ENCODE measurements around the gene CDH13. TPM values are rescaled to one million over a fixed set of nuclear protein-coding genes. Genes with fewer than 3 reads are reported as not detected.

CDH13 gene
- total and polyA plus RNA-seq, 2 donors (not counting 1 experiment from before 2014, with no cell fraction given): 27.6 to 96.7 TPM

DNA sequence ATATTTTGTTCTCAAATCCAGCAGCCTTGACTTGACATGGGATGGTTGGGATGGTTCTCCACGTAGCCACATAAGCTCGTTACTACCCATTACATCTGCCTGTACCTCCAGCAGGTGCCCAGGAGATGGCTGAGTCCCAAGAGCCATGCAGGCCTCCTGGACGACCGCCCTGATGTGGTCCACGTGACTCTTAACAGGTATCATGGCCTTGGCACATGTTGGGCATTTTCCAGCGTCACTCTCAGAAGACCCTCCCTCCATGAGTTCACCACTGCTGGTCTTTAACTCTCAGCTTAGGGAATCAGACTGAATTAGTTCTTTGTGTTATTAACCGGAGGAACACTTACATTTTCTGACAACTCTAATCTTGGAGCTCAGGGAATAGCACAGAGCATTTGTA, 161.5 kb downstream of the CDH13 start:
- no peak overlapping the region for H3K4me2 ChIP-seq (ENCODE audit: extremely low read depth, insufficient read depth, low read length)
- no peak overlapping the region for H3K9ac ChIP-seq (ENCODE audit: insufficient read depth, low read length)
- no peaks in the 10 kb centered on the region for H3K79me2 ChIP-seq (ENCODE audit: control insufficient read depth, insufficient read depth, low read length)
- H3K36me3 ChIP-seq (ENCODE audit: control insufficient read depth, insufficient read depth, low read length): no peaks in the 10 kb centered on the region
- no peak for DNase-seq (ENCODE audit: low read depth in 2 of 2)
- no peaks in the 10 kb centered on the region for H3K27me3 ChIP-seq (ENCODE audit: control insufficient read depth, insufficient read depth, low read length)
- no peaks in the 10 kb centered on the region for H4K20me1 ChIP-seq (ENCODE audit: control insufficient read depth, extremely low read depth, insufficient read depth, low read length)
- H2AFZ ChIP-seq (ENCODE audit: low read length): no peak overlapping the region
- H3K4me3 ChIP-seq (replicated peaks in 1 of 4; ENCODE audit: control extremely low read depth in 1 of 4, insufficient read depth in 1 of 4, low read depth in 3 of 4, low read length in 4 of 4): no peak overlapping the region
- no peak for TF ChIP-seq EZH2 (IDR thresholded peaks at IDR 0.05; ENCODE audit: low read length, missing control alignments)
- TF ChIP-seq, protein P1, sequence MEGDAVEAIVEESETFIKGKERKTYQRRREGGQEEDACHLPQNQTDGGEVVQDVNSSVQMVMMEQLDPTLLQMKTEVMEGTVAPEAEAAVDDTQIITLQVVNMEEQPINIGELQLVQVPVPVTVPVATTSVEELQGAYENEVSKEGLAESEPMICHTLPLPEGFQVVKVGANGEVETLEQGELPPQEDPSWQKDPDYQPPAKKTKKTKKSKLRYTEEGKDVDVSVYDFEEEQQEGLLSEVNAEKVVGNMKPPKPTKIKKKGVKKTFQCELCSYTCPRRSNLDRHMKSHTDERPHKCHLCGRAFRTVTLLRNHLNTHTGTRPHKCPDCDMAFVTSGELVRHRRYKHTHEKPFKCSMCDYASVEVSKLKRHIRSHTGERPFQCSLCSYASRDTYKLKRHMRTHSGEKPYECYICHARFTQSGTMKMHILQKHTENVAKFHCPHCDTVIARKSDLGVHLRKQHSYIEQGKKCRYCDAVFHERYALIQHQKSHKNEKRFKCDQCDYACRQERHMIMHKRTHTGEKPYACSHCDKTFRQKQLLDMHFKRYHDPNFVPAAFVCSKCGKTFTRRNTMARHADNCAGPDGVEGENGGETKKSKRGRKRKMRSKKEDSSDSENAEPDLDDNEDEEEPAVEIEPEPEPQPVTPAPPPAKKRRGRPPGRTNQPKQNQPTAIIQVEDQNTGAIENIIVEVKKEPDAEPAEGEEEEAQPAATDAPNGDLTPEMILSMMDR (conservative IDR thresholded peaks at IDR 0.05 in 1 of 2, IDR thresholded peaks at IDR 0.05 in 1 of 2; ENCODE audit: low read depth in 1 of 2, low read length in 2 of 2): no peak
- no peaks in the 10 kb centered on the region for H3K9me3 ChIP-seq (ENCODE audit: control insufficient read depth, insufficient read depth, low read depth, low read length)
- no peak overlapping the region for H3K27ac ChIP-seq (ENCODE audit: insufficient read depth, low read length)
- no peaks in the 10 kb centered on the region for H3K4me1 ChIP-seq (ENCODE audit: control insufficient read depth, extremely low read depth, insufficient read depth, low read length)

DNA sequence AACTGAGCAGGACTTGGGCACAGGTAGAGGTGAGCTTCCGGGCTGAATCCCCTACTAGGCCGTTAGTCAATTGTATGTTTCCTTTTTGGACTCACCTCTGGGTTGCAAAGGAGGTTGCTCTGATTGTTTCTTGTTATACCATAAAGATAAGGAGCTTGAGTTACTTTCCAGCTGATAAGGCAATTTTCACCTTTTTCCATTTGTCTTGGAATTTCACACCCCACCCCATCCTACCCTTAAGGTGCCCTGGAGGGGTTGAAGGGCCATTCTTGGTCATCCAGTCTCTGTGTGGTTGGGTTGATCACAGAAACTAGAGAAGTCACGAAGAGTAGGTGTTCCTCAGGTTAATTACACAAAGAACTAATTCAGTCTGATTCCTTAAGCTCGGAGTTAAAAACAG, 162.2 kb downstream of the CDH13 start:
- no peaks in the 10 kb centered on the region for H3K27me3 ChIP-seq (ENCODE audit: control insufficient read depth, insufficient read depth, low read length)
- no peak overlapping the region for H3K4me2 ChIP-seq (ENCODE audit: extremely low read depth, insufficient read depth, low read length)
- no peak overlapping the region for H3K4me3 ChIP-seq (replicated peaks in 1 of 4; ENCODE audit: control extremely low read depth in 1 of 4, insufficient read depth in 1 of 4, low read depth in 3 of 4, low read length in 4 of 4)
- TF ChIP-seq, protein P1 (conservative IDR thresholded peaks at IDR 0.05 in 1 of 2, IDR thresholded peaks at IDR 0.05 in 1 of 2; ENCODE audit: low read depth in 1 of 2, low read length in 2 of 2): no peak
- no peak for TF ChIP-seq EZH2 (IDR thresholded peaks at IDR 0.05; ENCODE audit: low read length, missing control alignments)
- no peak for DNase-seq (ENCODE audit: low read depth in 2 of 2)
- no peaks in the 10 kb centered on the region for H3K79me2 ChIP-seq (ENCODE audit: control insufficient read depth, insufficient read depth, low read length)
- H4K20me1 ChIP-seq (ENCODE audit: control insufficient read depth, extremely low read depth, insufficient read depth, low read length): no peaks in the 10 kb centered on the region
- H2AFZ ChIP-seq (ENCODE audit: low read length): no peak overlapping the region
- H3K4me1 ChIP-seq (ENCODE audit: control insufficient read depth, extremely low read depth, insufficient read depth, low read length): no peaks in the 10 kb centered on the region
- H3K9ac ChIP-seq (ENCODE audit: insufficient read depth, low read length): no peak overlapping the region
- no peaks in the 10 kb centered on the region for H3K36me3 ChIP-seq (ENCODE audit: control insufficient read depth, insufficient read depth, low read length)
- H3K9me3 ChIP-seq (ENCODE audit: control insufficient read depth, insufficient read depth, low read depth, low read length): no peaks in the 10 kb centered on the region
- no peak overlapping the region for H3K27ac ChIP-seq (ENCODE audit: insufficient read depth, low read length)

DNA sequence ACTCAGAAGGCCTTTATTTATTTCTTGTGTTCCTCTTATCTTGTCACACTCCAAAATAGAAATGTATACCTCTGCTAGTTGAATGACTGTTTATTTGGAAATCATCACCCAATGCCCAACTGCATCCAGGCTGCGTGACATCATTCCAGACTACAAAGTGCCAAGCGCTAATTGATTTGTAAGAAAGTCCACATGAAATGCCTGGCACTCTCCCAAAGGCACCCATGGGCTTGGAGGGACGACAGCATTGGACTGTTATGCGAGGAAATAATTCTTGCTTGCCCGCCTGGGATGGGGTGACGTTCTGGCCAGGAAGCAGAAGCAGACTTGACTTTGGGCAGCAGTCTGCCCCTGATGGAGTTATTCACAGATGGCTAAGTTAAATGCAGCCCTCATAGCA, 165.9 kb downstream of the CDH13 start:
- Histone ChIP-seq H3K27me3 (ENCODE audit: control insufficient read depth, insufficient read depth, low read length) (no peaks in the 10 kb centered on the region), H3K27ac (ENCODE audit: insufficient read depth, low read length) (no peak overlapping the region), H4K20me1 (ENCODE audit: control insufficient read depth, extremely low read depth, insufficient read depth, low read length) (no peaks in the 10 kb centered on the region), H3K9ac (ENCODE audit: insufficient read depth, low read length) (no peak overlapping the region), H3K79me2 (ENCODE audit: control insufficient read depth, insufficient read depth, low read length) (no peaks in the 10 kb centered on the region), H3K9me3 (ENCODE audit: control insufficient read depth, insufficient read depth, low read depth, low read length) (no peaks in the 10 kb centered on the region), H2AFZ (ENCODE audit: low read length) (no peak overlapping the region), H3K36me3 (ENCODE audit: control insufficient read depth, insufficient read depth, low read length) (no peaks in the 10 kb centered on the region), H3K4me1 (ENCODE audit: control insufficient read depth, extremely low read depth, insufficient read depth, low read length) (no peaks in the 10 kb centered on the region), H3K4me2 (ENCODE audit: extremely low read depth, insufficient read depth, low read length) (no peak overlapping the region), H3K4me3 (replicated peaks in 1 of 4; ENCODE audit: control extremely low read depth in 1 of 4, insufficient read depth in 1 of 4, low read depth in 3 of 4, low read length in 4 of 4) (no peak overlapping the region)
- no peak for DNase-seq (ENCODE audit: low read depth in 2 of 2)
- TF ChIP-seq EZH2 (IDR thresholded peaks at IDR 0.05; ENCODE audit: low read length, missing control alignments): no peak
- TF ChIP-seq, protein P1 (conservative IDR thresholded peaks at IDR 0.05 in 1 of 2, IDR thresholded peaks at IDR 0.05 in 1 of 2; ENCODE audit: low read depth in 1 of 2, low read length in 2 of 2): no peak

All from fibroblast of lung (primary cell).